NCI-H2107 treated with DMSO at 0.1 percent for 48 hours (cell line): ENCODE data around the gene PARD6G.
"Not testable (repeated sequence)": the region's sequence is repeated elsewhere in the genome, so short reads cannot be mapped to it uniquely, and the experiment has no call there.

Experiments used
- DNase-seq: peaks from one replicate; lab custom pipeline; 2025; ENCODE audit not compliant: unreplicated experiment; lab: John Stamatoyannopoulos, UW

The PARD6G gene

DNA sequence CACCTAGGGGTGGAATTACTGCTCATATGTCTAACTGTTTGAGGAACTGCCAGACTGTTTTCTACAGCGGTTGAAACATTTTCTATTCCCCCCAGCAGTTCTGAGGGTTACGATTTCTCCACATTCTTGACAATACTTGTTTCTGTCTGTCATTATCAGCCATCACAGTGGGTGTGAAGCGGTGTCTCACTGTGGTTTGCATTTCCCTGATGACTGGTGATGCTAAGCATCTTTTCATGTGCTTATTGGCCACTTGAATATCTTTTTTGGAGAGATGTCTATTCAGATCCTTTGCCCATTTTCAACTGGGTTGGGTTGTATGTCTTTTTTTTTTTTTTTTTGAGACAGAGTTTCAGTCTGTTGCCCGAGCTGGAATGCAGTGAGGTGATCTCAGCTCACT lies 75.3 kb downstream of the PARD6G start:
- no peak for DNase-seq

DNA sequence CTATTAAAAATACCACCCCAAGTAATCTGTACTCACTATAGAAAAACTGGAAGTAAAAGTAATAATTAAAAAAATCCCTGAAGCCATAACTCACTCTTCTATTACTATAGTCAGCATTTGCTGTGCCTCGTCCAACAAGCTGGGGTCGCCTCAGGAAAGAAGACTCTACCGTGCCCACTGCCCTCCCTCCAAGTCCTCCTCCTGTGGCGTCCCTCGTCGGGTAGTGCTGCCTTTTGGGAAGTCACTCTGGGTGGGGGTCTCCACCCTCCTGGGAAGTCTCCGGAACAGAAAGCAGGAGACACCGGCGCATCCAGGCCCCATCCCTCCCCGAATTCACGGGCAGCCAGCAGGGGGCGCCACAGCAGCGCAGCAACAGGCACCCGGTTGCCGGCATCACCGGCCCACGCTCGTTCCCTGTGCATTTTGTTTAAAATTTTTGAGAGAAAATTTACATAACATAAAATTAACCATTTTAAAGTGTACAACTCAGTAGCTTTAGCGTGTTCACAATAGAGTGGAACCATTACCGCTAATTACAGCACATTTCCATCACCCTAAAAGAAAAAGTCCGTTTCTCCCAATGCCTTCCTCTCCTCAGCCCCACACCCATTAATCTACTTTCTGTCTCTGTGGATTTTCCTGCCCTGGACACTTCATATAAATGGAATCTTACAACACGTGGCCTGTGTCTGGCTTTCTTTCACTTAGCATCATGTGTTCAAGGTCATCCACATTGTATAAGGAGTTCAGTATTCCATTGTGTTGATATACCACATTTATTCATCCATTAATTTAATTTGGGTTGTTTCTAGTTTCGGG lies 76.1 kb downstream of the PARD6G start:
- no peak for DNase-seq

DNA sequence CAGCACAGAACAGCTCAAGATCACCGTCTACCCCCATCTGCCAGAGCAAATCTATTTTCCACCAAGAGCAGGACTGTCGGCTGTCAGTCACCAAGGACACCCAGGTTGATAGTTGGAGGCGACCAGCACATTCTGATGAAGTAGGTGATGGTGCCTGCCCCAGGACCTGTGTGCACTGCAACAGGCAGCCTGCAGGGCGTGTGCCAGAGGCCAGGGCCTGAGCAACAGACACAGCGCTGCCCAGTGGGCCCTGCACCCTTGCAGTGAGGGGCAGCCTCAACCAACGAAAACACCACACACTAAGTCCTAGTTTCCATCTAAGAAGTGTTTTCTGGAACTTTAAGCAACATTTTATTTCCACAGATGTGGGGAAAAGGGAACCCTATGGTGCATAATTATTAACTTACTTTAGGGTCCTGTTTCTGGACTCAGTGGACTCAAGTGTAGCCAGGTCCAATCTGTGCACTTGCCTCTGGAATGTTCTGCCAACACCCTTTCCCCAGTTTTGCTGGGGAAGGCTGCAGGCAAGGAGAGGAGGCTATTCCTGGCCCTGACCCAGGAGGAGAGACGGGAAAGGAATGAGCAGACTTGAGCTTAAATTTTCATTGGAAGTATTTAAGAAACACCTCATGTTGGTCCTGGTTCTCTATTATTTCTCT lies 76.8 kb downstream of the PARD6G start:
- no peak for DNase-seq

DNA sequence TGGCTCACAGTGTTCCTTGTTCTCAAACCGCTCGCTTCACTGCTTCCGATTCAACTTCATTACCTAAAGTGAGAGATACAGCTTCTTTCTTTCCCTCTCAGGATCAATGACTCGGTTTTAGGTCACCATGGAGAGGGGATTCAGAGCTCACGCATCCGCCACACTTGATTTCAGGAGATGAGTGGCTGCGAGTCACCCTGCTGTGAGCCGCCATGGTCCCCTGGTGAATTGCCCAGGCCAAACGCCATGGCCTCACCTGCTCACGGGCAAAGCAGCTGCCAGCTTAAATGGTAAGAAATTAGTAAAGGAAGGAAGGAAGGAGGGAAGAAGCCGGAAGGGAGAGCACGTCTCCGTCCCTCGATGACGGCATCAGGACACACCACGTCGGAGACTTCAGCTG lies 77.7 kb downstream of the PARD6G start:
- DNase-seq, result no peak

DNA sequence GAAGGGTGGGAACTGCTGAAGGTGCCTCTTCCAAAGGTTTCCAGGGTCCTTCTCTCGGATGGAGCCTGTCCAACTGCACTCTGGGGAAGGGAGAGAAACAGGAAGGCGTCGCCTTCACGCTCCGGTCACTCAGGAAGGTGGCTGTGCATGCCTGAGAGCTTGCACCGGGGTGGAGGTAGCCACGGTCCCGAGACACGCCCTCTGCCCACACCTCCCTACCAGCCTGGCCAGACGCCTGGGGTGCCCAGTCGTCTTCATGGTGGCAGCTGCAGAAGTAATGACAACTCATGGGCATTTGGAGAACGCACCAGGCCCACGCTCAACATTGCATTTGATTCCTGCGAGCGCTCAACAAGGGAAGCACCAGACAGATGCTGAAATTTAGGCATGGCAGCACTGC lies 78.3 kb downstream of the PARD6G start:
- DNase-seq, result no peak

DNA sequence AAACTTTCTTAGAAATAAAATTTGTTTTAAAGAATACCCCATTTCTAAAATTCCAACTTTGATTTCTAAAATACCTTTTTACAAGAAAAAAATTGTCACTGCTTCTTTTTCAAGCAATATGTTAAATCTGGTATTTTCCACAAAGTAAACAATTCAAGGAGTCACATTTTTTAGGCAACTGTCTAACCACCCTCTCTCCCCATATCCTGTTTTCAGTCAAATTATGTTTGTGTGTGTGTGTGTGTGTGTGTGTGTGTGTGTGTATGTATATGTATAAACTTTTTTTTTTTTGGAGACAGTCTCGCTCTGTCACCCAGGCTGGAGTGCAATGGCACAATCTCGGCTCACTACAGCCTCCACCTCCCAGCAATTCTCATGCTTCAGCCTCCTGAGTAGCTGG lies 79.0 kb downstream of the PARD6G start:
- DNase-seq, result no peak

DNA sequence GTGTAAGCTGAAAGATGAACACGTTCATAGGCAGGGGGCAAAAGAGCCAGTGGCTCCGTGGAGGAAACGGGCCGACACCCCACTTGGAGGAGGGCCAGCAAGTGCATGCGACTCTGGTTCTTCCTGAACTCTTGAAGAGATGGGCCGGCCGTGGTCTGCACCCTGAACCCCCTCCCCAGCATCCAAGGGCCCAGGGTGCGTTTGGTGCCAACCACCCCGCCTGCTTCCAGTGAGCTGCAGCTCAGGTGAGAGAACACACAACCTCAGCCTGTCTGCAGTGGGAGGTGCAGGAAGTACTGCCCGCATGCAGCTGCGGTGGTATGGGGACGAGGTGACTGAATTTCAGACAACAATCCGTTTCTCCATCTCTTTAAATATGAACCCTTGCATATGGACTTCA lies 79.4 kb downstream of the PARD6G start:
- no peak for DNase-seq

DNA sequence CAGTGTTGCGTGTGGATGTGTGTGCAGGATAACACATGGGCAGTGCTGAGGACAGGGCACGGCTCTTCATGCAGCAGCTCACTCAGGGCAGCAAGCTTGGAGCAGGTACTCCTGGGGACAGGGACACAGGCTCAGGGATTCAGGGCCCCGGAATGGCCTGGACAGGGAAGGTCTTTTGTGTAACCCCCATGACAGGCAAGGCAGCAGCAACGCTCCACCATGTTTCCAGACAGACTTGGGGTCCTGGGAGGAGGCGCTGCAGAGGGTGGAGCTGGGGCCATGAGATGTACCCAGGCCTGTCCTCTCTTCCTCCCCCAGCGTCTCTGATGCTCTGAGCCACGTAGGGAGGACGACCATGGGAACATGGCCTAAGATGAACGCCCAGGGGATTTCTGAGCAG lies 80.0 kb downstream of the PARD6G start:
- DNase-seq, result no peak

DNA sequence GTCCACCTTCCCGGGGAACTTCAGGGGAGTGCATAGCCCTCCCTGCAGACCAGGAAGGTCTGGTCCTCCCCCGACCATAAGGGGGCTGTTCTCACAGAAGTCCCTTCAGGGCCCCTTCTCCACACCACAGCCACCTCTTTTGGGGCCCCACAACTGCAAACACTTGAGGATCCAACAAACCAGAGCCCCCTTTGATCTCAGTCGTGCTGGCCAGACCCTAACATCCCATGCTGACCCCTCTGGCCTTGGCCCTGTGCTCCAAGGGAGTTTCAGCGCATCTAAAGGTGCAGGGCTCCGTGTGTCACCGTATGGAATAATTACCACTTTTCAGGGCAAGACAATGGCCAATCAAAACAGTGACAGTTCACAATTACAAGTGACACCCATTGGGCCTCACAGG lies 80.6 kb downstream of the PARD6G start:
- no peak for DNase-seq

DNA sequence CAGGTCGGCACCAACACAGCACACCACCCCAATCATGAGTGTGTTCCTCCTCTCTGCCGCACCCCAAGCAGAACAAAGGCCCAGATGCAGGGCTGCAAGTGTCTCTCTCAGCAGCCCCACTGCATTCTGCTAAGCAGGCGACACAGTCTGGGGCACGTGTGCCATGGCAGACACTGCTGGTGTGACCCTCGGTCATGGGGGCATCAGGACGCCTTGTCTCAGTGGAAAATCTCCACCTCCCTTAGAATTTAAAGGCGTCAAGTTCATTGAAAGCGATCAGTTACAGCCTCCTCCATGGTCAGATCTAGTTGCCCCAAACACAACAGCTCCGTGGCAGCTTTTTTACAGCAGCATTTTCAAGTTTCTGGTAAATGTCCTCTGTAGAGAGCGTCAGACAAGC lies 81.1 kb downstream of the PARD6G start:
- DNase-seq, result no peak

DNA sequence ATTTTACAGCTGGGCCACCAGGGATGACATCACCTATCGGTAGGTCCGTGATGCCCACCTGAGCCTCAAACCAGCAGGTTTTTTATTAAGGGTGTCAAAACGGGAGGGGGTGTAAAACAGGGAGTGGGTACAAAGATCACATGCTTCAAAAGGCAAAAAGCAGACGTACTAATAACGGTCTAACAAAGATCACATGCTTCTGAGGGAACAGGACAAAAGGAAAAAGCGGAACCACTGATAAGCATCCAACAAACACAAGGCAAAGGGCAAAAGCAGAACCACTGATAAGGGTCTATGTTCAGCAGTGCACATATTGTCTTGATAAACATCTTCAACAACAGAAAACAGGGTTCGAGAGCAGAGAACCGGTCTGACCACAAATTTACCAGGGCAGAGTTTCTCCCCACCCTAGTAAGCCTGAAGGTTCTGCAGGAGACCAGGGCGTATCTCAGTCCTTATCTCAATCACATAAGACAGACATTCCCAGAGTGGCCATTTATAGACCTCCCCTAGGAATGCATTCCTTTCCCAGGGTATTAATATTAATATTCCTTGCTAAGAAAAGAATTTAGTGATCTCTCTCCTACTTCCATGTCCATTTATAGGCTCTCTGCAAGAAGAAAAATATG lies 82.5 kb downstream of the PARD6G start:
- DNase-seq, result not testable (repeated sequence)

DNA sequence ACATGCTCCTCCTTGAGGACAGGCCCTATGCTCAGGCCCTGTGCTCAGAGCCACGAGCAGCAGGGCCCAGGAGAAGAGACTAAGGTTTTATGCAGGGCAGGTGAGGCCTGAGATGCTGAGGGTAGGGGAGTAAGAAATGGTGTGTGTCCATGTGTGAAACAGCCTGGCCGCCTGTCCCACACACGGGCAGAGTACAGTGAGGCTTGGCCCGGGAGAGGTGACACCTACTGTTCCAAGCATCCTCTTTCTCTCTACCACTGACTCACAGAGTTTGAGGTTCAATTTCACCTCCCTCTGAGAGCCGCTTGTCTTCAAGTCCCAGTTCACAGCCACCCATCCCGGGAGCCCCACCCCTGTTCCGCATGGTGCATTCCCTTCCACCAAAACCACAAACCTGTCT lies 84.1 kb downstream of the PARD6G start:
- no peak for DNase-seq

DNA sequence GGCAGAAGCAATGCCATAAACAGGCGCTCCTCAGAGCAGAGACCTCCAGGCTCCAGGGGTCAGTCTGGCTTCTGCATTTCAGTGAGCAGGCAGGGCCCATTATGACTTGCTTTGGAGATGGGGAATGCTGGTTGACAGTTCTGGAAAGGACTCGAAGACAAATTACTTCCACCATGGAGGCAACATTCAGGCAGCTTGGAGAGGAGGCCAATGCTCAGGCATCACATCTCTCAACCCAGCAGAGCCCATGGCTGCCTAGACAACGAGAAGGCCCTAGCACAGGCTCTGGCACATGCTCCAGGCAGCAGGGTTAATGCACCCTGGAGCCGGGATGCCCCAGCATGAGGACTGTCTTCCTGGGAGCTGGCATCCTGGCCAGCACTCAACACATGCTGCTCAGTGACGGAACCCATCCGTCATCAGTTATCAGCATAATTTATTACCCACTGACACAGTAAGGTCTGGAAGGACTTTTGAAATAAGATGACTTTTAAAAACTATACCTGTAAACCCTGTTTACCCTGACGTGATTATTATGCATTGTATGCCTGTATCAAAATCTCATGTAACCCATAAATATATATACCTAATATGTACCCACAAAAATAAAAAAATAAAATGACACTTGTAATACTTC lies 85.4 kb downstream of the PARD6G start:
- DNase-seq, result no peak

DNA sequence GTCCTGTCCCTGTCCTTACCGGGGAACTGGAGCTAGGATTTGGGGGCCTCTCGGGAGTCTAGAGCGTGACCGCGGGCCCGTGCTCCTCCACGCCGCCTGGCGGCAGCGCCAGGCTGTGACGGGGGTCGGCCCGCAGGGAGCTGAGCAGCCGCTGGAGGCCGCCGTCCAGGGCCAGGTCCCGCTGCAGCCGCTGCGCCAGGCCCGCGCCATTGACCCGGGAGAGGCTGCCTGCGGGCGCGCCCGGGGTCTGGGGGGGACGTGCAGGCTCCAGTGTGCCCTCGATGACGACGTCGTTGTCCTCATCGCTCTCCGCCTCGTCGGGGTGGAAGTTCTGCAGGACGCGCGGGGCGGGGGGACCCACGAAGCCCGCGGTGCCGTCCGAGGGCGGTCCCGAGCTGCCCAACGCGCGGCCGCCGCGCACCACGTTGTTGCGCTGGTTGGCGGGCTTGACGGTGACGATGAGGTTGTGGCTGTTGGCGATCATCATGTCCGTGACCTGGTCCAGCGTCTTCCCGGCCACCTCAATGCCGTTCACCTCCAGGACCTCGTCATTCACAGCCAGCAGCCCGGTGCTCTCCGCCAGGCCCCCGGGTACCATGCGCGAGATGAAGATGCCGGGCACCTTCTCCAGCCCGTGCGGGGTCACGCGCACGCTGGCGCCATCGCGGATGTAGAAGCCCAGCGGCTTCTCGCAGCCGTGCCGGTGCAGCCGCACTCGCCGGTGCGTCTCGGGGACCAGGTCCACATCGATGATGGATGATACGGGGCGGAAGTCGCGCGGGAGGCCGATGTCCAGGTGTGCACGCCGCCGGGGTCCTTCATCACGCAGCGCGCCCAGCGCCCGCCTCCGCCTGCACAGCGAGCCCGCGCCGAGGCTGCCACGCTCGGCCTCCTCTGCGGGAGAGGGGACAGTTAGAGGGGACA lies 87.3 kb downstream of the PARD6G start:
- DNase-seq, result no peak

DNA sequence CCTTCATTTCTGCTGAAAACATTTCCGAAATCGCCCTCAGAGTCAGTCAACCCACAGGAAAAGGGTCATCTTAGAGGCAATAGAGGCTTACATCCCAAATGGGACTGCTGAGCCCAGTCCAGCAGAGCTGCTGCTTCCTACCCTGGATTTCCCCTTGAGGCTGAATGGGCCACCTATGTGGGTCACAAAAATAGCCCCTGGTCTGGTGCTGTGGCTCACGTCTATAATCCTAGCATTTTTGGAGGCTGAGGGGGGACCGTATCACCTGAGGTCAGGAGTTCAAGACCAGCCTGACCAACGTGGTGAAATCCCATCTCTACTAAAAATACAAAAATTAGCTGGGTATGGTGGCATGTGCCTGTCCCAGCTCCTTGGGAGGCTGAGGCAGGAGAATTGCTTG lies 88.9 kb downstream of the PARD6G start:
- no peak for DNase-seq

DNA sequence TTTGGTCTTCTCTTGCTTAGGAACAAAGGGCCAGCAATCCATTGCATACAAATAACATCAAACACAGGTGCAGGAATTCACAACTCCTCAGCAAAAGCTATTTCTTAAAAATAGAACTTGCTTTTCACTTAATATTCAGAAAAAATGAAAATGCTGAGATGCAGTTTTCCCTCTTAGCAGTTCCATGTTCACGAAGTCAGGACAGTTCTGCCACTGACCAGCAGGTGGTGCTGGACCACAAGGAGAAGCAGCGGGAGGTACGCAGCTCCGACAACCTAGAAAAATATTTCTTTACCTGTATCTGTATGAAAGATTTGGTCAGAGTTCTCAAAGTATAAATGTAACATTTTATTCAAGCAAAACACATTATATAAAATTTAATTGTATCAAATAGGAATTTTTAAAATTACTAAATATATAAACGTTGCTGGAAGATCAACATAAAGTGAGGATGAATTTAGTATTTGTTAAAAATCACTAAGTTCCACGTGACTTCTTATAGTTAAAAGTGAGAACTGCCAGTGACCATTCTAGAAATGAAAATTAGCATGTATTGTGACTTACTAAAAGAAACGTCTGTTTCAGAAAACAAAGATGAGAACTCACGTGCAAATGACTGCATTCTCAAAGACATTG lies 89.5 kb downstream of the PARD6G start:
- DNase-seq, result no peak

DNA sequence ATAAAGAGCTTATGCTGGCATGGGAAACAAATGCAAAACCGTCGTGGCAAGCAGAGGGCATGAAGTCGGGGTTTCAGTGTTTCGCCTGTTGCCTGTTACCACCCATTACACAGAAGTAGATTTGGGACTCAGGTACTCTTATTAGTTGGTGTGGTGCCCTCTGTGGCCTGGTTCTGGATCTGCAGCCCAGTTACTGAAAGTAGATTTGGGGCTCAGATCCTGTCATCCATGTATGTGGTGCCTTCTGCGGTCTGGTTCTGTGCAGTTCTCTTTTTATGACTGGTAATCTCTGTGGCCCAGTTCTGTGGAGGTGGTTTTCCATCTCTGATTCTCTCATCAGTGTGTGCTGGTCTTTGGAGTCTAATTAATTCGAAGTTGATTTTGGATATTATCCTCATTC lies 93.0 kb downstream of the PARD6G start:
- no peak for DNase-seq

DNA sequence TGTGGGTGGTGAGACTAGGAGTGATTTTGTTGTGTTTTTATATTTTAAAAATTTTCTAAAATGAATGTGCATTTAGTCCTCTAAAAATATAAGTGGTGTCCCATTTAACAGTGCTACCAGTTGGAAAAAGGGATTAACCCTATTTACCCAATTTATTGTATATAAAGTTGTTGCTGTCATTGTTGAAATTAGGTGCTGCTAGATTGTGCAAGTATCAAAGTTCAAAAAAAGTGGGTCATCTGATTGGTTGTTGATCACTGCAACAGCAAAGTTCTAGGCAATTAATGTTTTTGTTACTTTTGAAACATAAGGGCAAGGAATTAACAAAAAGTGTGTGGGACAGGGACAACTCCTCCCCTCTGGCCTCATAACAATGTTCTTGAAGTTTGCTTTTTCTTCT lies 97.6 kb downstream of the PARD6G start:
- DNase-seq, result no peak

DNA sequence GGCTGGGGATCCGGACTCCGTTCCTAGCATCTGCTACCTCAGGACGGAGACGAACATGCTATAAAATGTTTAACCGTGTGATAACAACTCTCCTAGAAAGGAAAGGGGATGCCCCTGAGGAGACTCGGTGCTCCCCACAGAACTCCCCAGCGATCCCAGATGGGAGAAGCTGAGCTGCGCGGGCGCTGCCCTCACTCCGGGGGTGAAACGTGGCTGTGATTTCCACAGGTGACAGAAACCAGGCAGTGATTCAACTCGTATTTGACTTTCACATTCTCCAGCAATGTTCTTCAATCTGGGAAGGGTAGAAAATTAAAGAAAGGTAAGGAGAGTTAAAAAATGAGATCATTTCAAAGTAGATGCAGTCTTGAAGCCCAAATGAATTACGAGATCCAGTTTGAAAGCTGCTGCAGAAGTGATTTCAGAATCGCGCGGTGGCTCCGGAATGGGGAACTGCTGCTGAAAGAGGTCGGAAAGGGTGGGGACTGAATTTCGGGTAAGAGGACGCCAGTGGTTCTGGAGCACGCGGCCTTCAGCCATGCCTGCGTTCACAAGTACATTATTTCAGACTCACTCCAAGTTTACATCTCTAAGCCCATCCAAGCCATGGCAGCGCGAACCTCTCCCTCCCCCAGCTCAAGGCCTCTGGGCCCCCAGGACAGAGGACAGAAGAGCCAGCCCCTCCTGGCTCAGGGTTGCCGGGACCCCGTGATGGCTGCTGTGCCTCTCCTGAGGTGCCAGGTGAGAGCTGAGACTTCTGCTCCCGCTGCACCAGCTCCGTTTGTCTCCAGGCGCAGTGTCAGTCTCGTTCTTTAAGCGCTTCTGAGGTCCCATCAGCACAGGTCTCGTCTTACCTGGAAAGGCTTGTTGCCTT lies 98.8 kb downstream of the PARD6G start:
- no peak for DNase-seq
